HG03280 (cell line): Measurements from ENCODE around the gene OR14J1.
"Not testable (repeated sequence)": the region's sequence is repeated elsewhere in the genome, so short reads cannot be mapped to it uniquely, and the experiment has no call there.

Experiments used
- ATAC-seq: cut with Tn5 transposase; IDR thresholded peaks from one replicate; pipeline ENCODE4 v1.9.1; 2021; ENCODE audit warnings: mild to moderate bottlenecking, moderate library complexity; ENCODE audit not compliant: unreplicated experiment

OR14J1 gene, protein sequence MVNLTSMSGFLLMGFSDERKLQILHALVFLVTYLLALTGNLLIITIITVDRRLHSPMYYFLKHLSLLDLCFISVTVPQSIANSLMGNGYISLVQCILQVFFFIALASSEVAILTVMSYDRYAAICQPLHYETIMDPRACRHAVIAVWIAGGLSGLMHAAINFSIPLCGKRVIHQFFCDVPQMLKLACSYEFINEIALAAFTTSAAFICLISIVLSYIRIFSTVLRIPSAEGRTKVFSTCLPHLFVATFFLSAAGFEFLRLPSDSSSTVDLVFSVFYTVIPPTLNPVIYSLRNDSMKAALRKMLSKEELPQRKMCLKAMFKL

DNA sequence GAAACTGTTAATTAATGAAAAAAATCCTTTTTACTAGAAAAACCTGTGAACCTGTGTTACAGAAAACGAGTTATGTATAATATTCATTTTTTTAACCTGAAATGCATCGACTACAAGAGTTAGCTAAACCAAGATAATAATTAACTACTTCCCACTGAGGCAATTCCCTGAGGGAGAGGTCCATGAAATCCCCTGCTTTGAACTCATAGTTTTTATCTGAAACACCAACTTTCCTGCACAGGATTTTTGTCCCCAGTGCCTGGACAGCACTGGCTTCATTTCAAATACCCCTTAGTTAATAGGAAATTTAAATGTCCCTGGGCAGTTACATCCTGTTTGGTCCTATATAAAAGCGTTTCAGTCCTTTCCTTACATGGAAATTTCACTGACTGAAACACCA, at the start of gene OR14J1:
Gene OR14J1, plus strand, starts transcription at position 386 of the 400 bp plus-strand sequence. CDS start 4,989 bp downstream, outside the sequence.
- no peak for ATAC-seq

DNA sequence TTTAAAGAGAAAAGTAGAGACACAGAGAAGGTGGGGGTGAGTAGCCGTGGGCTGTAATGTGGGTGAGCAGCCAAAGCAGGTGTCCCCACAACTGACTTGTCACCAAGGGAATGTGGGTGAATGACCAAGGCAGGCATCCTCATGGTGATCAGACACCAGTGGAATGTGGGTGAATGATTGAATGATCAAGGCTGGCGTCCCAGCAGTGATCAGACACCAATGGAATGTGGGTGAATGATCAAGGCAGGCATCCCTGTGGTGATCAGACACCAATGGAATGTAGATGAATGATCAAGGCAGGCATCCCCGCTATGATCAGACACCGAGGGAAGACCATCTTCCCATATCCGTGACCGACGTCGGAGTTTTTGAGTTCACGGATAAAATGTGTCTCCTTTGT, 49.8 kb upstream of the OR14J1 start:
- ATAC-seq: no peak

DNA sequence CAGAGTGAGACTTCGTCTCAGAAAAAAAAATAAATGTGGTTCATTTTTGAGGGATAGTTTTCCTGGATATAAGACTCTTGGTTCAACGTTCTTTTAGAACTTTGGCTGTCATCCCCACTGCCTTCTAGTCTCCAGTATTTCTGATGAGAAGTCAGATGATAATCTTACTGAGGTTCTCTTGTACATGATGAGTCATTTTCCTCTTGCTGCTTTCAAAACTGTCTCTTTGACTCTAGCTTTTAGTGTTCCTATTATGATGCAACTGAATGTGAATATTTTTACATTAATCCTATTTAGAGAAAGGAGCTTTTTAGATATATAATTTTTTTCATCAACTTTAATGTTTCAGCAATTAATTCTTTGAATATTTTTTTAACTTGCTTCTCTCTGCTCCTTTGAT, 46.0 kb upstream of the OR14J1 start:
- no peak for ATAC-seq

DNA sequence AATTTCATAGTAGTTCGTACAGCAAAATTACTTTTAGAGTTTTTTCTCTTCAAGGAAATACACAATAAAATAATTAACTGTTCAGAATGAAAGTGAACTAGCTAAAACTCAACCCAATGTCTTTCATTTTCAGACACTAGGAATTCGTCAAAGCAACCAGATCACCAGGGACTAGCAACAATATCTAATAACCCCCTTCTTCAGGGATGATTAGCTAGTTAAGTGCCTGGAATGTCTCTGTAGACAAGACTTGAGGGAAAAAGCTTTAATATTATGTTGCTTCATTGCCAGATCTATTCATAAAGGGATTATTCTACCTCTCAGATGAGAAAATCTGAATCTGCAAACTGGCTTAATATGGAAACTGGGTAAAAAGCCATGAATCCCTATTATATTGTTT, 41.8 kb upstream of the OR14J1 start:
- no peak for ATAC-seq

DNA sequence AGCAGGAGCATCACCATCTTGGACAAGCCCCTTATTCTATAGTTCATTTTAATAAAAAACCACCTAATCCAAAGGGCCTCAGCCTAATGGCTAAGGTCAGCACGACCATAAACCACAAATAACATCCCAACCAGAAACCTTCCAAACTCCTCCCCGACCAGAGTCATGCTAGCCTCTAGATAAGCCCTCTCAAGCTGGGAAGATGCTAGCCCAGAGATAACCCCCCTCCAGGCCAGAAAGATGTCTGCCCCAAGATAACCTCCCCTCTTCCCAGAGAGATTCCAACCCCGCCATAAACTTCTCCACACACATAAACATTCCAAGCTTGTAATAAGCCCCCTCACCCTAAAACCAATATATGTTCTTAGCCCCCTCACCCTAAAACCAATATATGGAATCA, 38.5 kb upstream of the OR14J1 start:
- ATAC-seq: no peak

DNA sequence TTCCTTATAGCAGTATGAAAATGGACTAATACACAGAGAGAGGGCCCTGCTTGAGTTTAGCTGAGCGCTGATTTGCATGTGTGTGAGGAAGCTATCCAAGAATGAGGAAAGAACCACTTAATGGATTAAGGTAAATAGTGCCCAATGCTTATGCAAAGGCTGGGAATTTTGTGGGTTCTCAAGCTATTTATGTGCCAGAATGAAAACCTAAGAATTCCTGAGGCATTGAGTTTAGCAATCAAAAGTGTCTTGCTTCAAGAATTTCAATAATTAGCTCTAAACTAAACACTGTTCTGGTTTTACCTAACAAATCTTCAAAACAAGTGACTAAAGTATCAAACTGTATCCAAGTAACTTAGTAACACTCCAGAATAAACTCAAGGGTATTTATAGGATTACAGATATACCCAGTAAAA, 7.0 kb upstream of the OR14J1 start:
- ATAC-seq: no peak

DNA sequence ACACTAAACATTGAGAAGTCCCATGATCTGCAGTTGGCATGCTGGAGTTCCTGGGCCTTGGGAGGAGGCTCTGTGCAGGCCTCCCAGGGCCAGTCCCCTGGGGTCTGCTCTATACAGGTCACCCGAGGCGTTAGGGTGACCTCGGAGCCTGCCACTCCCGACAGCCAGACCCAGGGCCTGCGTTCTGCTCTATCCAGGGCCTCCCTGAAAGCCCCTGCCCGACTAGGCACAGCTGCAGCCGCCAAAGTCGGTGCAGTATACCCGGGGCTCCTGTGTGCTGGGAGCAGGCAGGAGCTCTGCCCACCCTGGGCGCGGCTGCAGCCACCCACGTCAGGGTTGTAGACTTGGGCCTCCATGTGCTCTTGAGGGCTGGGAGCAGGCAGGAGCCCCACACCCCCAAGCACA, 6.3 kb upstream of the OR14J1 start:
- no peak for ATAC-seq

DNA sequence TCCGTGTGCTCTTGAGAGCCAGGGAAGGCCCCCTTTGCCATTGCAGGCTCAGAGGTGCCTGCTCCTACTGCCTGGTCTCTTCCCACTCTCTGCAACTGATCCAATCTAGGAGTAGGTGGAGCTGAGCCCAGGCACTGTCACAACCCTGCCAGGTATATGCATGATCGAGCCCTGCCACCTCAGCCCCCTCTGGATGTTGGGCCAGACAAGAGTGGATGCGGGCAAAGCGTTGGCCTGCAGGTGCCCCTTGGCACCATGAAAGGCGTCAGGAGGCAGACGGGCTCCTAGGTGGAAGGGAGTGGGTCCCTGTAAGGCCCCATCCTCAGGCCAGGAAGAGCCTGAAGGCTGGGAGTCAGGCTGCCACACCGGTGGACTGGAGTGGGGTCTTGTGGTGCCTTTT, 5.9 kb upstream of the OR14J1 start:
- ATAC-seq: no peak

DNA sequence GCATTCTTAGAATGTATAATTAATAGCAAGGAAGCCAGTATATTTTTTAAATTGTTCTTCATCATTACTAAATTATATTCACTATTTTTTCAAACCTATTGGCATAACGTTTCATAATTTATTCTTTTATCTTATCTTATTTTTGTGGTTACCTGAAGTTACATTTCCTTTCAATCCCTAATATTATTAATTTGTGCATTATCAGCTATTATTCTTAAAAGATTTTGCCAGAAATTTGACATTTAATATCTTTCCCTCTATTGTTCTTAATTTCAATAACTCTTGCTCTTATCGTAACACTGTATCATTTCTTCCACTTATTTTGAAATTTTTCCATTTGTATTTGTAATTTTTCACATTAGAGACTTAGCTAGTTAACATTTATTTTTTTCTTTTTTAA, 18.4 kb downstream of the OR14J1 start:
- no peak for ATAC-seq

DNA sequence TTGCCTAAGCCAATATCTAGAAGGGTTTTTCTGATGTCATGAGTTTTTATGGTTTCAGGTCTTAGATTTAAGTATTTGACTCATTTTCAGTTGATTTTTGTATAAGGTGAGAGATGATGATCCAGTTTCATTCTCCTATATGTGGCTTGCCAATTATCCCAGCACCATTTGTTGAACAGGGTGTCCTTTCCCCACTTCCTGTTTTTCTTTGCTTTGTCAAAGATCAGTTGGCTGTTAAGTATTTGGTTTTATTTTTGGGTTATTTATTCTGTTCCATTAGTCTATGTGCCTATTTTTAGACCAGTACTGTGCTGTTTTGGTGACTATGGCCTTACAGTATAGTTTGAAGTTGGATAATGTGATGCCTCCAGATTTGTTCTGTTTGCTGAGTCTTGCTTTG, 21.8 kb downstream of the OR14J1 start:
- ATAC-seq: not testable (repeated sequence)

DNA sequence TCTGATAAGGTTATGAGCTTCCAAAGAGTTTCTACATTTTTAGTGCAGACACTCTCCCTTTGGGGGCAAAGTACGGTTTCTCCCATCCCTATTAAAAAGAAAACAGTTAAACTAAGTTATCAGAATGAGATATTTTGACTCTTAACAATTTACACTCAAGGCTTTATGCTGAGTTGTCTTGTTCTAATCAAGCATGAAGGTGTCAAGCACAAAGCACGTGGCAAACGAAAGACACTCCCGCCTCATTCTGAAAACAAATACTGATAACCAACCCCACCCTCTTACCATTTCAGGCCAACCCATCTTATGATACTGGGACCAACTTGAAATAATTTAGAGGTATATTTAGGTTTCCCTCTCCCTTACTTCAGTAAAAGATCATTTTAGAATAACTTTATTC, 24.3 kb downstream of the OR14J1 start:
- no peak for ATAC-seq

DNA sequence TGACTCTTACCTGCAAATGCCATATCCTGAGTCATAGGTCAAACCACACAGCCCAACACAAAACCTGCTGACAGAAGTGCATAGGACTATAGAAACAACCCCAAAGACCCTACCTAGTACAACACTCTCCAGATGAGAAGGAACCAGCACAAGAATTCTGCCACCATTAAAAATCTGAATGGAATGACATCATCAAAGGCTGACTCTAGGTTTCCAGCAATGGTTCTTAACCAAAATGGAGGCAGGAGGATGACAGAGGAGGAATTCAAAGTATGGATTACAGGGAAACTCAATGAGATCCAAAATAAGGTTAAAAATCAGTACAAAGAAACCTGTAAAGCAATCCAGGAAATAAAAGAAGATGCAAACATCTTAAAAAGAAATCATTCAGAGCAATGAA, 31.2 kb downstream of the OR14J1 start:
- no peak for ATAC-seq

DNA sequence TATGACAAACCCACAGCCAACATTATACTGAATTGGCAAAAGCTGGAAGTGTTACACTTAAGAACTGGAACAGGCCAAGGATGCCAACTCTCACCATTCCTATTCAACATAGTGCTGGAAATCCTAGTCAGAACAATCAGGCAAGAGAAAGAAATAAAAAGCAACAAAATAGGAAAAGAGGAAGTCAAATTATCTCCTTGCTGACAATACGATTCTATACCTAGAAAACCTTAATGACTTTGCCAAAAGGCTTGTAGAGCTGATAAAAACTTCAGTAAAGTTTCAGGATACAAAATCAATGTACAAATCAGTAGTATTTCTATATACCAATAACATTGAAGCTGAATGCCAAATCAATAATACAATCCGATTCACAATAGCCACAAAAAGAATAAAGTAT, 34.8 kb downstream of the OR14J1 start:
- ATAC-seq: no peak

DNA sequence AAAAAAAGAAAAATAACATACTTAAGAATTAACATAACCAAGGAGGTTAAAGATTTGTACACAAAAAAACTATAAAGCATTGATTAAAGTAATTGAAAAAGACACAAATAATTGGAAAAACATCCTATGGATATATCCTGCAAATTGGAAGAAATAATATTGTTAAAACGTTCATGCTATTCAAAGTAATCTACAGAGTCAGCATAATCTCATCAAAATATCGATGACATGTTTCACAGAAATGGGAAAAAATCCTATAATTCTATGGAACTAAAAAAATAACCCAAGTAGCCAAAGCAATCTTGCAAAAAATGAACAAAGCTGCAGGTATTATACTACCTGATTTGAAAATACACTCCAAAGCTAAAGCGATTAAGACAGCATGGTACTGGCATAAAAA, 43.9 kb downstream of the OR14J1 start:
- ATAC-seq: no peak

DNA sequence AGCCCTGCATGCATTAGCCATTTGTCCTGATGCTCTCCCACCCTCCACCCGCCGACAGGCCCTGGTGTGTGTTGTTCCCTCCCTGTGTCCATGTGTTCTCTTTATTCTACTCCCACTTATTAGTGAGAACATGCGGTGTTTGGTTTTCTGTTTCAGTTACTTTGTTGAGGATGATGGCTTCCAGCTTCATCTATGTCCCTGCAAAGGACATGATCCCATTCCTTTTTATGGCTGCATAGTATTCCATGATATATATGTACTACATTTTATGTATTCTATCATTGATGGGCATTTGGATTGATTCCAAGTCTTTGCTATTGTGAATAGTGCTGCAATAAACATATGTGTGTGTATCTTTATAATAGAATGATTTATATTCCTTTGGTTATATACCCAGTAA, 47.8 kb downstream of the OR14J1 start:
- not testable (repeated sequence) for ATAC-seq

DNA sequence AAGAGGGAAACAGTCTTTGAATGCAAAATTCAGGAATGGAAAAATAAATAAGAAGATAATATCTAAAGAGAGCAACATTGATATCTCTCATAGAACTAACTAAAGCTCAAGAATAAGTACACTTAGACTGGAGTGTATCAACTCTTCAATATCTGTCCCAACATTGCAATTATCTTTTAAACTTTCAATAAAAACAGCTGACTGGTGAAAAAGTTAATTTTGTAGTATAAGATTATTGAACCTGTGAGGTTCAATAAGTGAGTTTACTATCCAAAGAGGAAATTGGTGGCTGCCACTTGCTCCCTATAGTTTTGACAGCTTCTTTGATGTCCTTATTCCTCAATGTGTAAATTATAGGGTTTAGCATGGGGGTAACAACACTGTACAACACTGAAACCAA, 53.5 kb downstream of the OR14J1 start:
- ATAC-seq: no peak

DNA sequence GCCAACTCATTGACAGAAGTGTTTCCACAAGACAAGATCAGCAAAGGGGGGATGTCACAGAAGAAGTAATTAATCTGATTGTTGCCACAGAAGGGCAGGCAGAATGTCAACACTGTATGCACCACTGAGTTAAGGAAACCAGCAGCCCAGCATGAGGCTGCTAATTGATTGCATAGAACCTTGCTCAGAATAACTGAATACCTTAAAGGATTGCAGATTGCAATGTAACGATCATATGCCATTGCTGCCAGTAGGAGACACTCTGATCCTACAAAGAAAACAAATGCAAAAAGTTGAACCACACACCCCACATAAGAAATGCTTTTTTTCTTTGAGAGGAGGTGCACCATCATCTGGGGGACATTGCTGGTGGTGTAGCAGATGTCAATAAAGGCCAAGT, 54.1 kb downstream of the OR14J1 start:
- no peak for ATAC-seq
